Measurements from ENCODE around the gene BCL2L2.

BCL2L2 gene

DNA sequence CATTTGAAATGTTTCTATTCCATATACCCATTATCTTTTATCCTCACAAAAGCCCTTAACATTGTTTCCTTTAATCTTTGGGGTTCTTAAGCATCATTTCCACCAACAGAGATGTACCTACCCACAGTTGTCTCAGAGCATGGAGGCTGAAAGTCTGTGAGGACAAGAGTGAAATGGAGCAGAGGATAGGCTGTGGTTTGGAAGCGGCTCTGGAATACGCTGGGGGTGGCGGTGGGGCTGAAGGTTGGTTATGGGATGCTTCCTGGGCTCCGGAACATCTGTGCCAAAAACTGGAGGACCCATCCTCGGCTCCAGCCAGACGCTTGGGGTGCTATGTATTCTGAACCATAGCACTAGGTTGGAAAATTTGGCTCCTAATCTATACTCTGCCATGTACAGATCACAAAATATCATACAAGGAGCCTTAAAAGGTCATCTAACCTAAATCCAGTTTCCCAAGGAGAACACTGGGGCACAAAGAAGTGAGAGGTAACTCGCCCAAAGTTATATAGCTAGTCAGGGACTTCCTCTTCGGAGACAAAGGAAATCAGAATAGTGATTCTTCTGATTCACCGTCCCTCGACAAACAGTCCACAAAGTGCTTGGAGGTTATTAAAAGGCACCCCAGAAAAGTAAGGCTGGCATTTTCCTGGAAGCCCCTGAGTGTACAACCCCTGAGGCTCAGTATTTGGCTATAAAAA is 6.5 kb upstream of the BCL2L2 start:
- DNase-seq, result peak; percentile 34

DNA sequence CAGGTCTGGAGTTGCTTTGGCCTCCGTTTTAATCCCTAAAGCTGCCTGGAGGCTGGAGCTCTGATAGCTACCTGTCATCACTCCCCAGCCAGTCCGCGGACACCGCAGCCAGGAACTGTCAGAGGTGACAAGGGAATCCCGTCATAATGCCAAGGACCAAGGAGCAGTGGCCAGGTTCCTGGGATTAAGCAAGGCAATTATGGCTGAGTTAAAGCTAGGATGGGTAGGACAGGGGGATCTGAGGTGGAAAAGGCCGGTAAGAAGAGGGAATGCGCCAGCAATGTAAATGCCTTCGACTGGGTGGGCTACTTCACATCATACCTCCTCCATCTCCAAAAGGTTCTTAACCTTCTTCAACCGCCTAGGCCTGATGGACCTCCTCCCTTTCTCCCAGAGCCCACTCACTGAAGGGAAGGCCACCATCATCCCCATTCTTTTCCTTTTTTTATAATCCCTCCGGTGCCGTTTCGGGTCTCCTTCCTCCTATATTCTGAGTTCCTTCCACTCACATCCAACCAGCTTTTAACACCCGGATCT is 5.9 kb upstream of the BCL2L2 start:
- DNase-seq, result peak; percentile 37

DNA sequence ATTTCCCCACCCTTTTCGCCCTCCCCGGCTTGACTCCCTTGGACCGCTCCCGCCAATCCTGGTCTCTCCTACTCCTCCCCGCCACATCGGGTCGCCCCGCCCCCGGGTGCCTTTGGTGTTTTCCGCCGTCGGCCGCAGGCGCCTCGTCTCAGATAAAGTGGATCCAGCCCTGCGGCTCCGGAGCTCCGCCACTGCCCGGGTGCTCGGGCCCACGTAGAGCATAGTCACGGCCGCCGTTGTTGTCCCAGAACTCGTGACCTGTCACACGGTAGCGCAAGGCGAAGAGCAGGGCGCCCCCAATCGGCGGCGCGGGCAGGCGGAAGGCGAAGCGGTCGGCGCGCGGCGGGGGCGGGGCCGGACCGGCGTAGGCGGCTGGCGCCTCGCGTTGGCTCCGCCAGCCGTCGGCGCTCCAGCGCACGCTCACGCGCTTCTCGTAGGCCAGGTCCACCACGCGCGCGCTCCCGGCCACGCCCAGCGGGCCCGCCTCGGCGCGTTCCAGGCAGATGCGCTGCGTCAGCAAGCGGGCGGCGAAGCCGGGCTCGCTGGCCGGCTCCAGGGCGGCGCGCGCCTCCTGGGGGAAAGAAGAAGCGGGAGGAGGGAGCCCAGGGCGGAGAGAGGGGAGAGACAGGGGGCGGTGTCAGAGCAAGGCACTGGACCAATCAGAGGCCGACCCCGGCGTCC is 5.2 kb upstream of the BCL2L2 start:
- DNase-seq, result peak; percentile 99

DNA sequence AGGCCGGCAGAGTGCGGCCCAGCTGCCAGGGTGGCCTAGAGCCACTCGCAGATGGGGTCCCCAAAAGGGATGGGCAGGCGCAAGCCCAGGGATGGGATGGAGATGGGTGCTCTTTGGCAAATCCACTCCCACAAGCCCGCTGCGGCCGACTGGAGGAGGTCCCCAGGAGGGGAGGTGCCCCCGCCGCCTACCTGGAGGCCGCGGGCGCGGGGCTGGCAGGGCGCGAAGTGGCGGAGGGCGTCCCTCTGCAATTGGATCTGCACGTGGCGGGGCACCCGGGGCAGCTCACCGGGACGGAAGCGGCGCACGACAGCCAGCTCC is 4.7 kb upstream of the BCL2L2 start:
- DNase-seq, result no peak

DNA sequence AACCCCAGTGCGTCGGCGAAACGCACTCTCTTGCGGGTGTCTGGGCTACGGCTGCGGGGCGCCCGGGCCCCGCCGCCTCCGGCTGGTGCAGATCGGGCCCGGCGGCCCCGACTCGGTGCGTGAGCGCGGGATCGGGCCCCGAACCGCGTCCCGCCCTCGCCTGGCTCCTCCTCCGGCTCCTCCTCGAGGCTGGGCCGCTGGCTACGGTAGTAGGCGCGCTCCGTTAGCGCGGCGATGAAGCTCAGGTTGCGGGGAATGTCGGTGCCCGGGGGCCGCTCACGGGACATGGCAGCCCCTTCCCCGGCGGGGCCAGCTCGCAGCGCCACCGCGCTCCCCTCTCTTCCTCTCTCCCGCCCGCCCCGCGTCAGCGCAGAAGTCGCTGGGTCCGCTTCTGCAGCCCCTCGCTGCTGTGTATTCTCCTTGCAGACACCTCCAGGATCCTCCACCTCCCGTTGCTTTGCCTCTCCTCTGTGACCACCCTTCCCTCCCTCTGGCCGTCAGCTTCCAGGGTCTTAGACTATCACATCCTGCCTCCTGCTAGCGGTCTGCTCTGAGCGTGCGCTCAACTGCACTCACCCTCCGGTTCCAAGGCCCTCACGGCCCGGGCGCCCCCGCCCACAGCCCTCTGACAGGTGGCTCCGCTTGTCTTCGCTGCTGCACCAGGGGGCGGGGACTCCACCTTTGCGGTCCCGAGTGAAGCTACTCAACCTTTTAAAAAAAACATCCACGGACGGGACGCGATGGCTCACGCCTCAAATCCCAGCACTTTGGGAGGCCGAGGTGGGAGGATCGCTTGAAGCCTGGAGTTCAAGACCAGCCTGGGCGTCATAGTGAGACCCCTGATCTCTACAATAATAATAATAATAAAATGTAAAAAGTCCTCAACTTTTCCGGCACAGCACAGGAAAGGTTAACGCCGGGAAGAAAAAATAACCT is 4.1 kb upstream of the BCL2L2 start, which contains the start of gene PPP1R3E:
Gene PPP1R3E (minus strand): TSS at position 570 of the 936 bp plus-strand sequence. CDS start 283 bp downstream, at position 287.
- DNase-seq, result peak; percentile 51

DNA sequence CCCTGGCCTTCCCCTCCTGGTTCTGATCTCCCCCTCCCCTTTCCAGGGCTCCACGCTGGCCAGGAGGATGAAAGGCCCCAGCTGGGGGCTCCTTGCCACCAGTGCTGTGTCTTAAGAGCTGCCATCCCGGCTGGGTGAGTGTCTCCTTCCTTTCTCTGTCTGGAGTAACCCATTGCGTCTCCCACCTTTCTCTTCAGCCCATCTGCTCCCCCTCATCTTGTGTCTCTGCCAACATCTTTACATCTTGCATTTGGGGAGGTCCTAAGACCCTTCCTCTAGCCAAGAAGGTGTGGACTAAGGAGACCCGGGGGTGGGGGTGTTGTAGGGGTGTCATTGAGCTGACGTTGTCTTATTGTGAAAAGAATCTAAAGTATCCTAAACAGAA is 505 bp downstream of the BCL2L2 start:
- DNase-seq, result no peak

DNA sequence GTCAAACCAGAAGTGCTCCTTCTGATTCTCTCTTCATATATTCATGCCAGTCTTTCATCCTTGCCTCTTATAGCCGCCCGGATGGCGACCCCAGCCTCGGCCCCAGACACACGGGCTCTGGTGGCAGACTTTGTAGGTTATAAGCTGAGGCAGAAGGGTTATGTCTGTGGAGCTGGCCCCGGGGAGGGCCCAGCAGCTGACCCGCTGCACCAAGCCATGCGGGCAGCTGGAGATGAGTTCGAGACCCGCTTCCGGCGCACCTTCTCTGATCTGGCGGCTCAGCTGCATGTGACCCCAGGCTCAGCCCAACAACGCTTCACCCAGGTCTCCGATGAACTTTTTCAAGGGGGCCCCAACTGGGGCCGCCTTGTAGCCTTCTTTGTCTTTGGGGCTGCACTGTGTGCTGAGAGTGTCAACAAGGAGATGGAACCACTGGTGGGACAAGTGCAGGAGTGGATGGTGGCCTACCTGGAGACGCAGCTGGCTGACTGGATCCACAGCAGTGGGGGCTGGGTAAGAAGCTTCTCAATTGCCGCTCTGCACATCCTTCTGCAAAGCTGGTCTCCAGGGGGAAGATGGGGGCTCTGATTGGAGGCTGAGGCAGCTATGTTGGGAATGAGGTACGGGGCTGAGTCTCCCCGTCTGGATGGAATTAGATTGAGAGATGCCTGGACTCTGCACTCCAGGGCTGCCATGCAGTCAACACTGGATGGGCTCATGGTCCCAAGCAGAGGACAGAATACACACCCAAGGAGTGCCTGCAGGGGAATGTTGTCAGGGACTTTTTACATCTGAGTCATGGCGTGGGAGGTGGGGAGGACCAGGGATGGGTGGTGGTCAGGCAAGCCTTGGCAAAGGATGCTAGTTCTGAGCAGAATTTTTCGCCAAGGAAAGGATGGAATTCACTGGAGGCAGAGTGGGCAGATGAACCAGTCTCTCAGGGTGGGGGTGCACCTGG is 1.3 kb downstream of the BCL2L2 start:
- peak; percentile 31 for DNase-seq

DNA sequence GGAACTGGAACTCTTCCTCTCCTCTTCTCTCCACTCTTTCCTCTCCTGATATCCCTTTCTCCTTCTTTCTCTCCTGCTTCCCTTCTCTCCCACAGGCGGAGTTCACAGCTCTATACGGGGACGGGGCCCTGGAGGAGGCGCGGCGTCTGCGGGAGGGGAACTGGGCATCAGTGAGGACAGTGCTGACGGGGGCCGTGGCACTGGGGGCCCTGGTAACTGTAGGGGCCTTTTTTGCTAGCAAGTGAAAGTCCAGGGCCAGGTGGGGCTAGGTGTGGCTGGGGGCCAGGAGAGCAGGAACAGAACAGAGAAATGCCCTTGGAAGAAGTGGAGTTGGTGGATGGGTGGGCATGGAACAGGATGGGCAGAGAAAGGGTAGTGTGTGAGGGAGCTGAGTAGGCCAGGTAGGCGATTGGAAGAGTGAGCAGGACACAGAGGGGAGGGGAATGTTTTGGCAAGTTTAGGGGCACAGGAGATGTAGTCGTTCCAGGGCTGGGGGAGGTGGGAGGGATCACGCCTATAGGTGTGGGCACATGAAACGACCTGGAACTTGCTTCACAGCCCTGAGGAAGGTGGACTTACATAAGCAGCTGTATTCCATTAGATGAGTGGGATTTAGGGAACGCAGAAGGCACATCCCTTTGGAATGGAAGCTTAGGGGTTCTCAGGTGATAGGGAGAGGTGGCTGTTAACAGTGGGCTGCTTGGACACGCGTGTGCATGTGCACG is 2.2 kb downstream of the BCL2L2 start:
- no peak for DNase-seq

DNA sequence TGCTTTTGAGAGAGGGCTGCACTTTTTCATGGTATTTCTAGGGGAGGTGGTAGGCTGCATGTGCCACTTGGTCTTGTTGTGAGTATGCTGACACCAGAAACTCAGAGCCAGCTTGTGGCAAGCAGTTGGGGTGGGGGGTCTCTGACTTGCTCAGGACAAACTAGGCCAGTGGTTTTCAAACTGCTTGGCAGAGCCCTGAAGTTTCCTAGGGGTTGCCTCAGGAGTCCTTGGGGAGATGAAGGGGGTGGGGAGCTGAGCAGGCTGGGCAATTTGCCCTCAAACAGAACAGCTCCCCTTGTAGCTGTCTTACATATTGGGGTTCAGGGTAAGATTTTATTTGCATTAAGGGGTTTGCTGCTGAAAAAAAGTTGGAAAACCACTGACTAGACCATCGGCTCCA is 3.9 kb downstream of the BCL2L2 start:
- no peak for DNase-seq

DNA sequence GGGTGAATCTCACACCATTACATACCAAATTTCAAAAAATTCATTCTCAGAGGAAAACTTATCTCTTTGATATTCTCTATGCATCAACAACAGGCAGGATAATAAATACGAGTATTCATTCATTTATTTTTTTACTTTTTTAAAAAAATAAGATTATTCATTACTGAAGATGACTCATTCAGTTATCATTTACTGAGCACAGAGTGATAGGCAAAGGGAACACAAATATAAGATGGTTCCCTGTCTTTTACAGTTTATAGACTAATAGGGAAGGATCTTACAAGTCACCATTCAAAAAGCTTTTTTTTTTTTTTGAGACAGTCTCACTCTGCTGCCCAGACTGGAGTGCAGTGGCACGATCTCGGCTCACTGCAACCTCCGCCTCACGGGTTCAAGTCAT is 9.7 kb downstream of the BCL2L2 start:
- DNase-seq, result no peak

DNA sequence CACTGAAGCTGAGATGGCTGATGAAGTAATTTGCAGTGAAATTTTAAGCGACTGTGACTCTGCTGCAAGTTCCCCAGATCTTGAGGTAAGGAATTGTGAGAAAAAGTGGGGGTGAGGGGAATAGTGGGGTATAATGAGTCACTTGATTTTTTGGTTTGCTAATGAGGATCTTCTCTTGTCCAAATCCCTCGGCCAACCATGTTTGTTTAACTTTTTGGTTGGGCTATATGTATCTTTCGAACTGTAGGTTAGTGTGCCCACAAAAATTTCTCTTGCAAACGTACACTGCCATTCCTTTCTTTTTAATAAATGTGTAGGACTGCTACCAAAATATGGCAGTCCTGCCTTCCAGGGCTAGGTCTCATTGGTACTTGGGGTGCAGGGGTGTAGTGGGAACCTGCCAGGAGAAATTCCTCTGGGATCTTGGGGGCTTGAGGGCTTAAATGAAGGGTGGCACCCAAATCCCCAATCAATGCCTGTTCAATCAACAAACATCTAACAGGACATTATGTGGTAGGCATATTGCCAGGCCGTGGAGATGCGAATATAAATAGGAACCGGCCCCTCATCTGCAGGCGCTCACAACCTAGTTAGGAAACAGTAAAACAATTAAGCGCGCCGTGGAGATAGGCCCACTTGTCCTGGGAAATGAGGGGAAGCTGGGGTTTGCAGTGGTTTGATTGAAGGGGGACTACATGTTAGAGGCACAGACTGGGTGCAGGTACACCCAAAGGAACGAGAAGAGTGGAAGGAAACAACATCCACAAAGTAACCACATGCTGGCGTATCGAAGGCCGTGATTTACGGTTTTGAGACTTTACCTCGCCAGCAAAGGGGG is 13.3 kb downstream of the BCL2L2 start:
- DNase-seq, result no peak

DNA sequence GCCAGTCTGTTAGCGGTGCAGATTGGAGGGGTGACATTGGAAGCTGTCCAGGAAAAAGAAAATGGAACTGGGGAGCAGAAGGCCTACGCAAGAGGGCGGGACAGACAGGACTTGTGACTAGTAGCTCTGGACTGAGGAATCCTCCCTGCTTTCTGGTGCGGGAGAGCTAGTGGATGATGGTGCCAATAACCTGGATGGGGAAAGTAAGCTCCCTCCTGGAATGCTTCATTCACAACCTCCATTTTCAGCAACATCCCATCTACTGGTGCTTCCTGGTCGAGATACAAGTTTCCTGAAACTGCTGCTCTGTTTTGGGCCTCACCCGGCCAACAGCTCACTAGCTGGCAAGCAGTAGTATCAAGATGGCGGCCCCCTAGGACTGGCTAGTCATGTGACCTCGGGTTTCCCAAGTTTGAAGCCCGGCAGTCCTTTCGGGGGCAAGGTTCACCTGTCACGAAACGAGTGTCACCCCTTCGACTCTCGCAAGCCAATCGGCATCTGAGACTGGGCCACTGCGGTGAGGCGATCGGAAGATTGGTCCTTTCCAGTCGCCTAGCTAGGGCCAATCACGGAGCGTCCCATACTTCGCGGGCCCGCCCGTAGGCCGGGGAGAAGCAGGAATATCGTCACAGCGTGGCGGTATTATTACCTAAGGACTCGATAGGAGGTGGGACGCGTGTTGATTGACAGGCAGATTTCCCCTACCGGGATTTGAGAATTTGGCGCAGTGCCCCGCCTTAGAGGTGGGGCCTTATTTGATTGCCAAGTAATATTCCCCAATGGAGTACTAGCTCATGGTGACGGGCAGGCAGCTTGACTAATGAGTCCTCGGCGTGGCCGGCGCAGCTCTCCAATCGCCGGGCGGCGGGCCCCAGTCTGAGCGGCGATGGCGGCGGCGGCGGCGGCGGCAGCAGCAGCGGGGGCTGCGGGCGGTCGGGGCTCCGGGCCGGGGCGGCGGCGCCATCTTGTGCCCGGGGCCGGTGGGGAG is 14.2 kb downstream of the BCL2L2 start, which contains the start of gene PABPN1:
Gene PABPN1 (plus strand): TSS at position 874 of the 988 bp plus-strand sequence. CDS start 13 bp downstream, at position 887.
- DNase-seq, result peak; percentile 100

DNA sequence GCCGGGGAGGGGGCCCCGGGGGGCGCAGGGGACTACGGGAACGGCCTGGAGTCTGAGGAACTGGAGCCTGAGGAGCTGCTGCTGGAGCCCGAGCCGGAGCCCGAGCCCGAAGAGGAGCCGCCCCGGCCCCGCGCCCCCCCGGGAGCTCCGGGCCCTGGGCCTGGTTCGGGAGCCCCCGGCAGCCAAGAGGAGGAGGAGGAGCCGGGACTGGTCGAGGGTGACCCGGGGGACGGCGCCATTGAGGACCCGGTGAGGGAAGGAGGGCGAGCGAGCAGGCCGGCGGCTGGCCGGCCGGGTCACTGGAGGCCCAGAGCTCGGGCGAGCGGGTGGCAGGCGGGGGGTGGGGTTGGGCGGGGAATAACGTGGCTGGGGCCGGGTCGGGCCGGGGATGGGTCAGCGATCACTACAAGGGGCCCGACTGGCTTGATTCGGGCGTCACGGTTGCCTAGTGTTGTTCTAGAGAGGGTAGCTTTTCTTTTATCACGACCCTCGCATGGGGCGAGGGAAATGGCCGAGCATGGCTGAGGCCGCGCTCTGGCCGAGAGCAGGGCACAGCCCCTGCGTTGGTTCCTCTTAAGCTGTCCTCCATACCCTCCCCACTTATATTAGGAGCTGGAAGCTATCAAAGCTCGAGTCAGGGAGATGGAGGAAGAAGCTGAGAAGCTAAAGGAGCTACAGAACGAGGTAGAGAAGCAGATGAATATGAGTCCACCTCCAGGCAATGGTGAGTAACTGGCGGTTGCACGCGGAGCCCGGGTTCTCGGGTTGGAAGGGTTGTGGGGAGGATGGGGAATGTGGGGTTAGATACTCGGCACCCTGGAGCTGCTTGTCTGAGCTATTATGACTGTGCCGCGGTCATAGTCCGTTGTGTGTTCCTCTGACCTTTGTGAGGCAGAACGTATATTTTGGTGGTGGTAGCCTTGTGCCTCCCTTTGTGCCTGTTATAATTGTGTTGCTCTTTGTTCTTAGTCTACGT is 15.2 kb downstream of the BCL2L2 start:
- DNase-seq, result peak; percentile 22

DNA sequence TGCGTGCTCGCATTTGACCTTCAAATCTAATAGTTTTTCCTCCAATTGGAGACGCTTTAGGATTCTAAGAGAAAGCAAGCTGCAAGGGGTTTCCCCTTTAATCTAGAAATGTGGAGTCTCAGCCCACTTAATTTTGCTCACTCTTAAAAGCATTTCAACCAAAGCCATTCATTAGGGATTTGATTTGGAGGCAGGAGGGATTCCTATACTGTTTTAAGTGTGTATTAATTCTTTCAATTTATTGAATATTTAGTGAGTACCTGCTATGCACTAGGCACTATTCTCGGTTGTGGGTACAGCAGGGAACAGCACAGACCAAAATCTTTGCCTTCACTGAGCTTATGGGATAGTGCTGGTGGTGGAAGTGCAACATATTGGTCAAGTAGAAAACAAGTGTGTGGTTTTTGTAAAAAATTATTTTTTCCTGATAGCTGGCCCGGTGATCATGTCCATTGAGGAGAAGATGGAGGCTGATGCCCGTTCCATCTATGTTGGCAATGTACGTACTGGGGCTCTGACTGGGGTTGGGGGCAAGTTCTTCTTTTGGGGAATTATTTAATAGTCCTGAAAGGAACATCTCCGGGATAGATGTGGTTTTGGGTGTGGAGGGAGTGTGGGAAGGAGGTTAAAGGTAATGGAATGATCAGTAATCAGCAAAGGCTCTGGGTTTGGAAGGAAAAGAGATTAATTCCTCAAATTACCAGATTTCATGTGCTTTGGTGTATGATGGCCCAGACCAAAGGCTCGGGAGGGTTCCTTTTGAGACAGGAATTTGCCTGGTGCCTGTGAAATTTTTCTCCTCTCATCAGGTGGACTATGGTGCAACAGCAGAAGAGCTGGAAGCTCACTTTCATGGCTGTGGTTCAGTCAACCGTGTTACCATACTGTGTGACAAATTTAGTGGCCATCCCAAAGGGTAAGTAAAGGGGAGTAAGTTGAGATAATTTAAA is 16.2 kb downstream of the BCL2L2 start:
- DNase-seq, result peak; percentile 13

DNA sequence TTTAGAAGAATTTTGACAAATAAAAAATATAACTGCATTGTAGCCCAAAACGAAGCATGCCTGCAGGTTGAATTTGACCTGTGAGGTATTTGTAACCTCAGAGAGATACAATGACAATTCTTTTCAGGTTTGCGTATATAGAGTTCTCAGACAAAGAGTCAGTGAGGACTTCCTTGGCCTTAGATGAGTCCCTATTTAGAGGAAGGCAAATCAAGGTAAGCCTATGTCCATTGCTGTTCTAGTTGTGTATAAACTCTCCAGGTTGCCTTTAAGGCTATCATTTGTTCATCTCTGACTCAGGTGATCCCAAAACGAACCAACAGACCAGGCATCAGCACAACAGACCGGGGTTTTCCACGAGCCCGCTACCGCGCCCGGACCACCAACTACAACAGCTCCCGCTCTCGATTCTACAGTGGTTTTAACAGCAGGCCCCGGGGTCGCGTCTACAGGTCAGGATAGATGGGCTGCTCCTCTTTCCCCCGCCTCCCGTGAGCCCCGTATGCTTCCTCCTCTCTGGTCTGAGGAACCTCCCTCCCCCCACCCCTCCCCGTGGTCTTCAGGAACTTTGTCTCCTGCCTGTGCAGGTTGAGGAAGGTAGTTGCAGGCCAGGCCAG is 17.3 kb downstream of the BCL2L2 start:
- no peak for DNase-seq

DNA sequence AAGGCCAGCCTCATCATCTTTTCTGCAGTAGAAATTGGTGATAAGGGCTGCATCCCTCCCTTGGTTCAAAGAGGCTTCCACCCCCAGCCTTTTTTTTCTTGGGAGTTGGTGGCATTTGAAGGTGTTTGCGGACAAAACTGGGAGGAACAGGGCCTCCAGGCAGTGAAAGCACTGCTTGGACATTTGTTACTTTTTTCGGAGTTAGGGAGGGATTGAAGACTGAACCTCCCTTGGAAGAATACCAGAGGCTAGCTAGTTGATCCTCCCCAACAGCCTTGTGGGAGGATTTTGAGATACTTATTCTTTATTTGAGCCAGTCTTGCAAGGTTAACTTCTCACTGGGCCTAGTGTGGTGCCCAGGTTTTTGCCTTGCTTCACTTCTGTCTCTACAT is 17.8 kb downstream of the BCL2L2 start:
- DNase-seq, result no peak
